GM18505 (cell line): ENCODE results near the gene ZSCAN4.

Source experiments
- ATAC-seq: cut with Tn5 transposase; IDR thresholded peaks from one replicate; pipeline ENCODE4 v1.9.1; 2021; ENCODE audit not compliant: unreplicated experiment
- POLR2A ChIP-seq: IDR thresholded peaks from 4 replicates; pipeline ENCODE4 v1.6.1; 2011; ENCODE audit warnings: borderline replicate concordance; ENCODE audit not compliant: insufficient read depth, insufficient read length; ENCODE audit errors: extremely low read depth

ZSCAN4 gene

GRCh38 chr19:57668635-57669034 is at the start of gene ZSCAN4:
TSS of gene ZSCAN4 (plus strand) at chr19:57668935. CDS start at chr19:57676146, 7,211 bp downstream.
- no peak for TF ChIP-seq POLR2A
- no peak for ATAC-seq

- ATAC-seq = no peak
- TF ChIP-seq POLR2A = no peak
Measured at GRCh38 chr19:57620673-57621348, 47.9 kb upstream of the ZSCAN4 start.

GRCh38 chr19:57623091-57623490 is 45.6 kb upstream of the ZSCAN4 start:
- no peak for ATAC-seq
- no peak for TF ChIP-seq POLR2A

- peak; percentile 93 for ATAC-seq
- TF ChIP-seq POLR2A = peak; percentile 74
Measured at GRCh38 chr19:57632987-57633831, 35.5 kb upstream of the ZSCAN4 start, which contains the start of gene ZNF211. TSS of gene ZNF211 (plus strand) at chr19:57633168. CDS start at chr19:57633347, 179 bp downstream.

- no peak for TF ChIP-seq POLR2A
- no peak for ATAC-seq
Measured at GRCh38 chr19:57633832-57634131, 35.0 kb upstream of the ZSCAN4 start.

- no peak for TF ChIP-seq POLR2A
- ATAC-seq = no peak
Measured at GRCh38 chr19:57637379-57637778, 31.4 kb upstream of the ZSCAN4 start.

- no peak for TF ChIP-seq POLR2A
- ATAC-seq = no peak
Measured at GRCh38 chr19:57641715-57642234, 27.0 kb upstream of the ZSCAN4 start.

GRCh38 chr19:57642396-57643046 is 26.2 kb upstream of the ZSCAN4 start:
- no peak for TF ChIP-seq POLR2A
- no peak for ATAC-seq

GRCh38 chr19:57643734-57644133 is 25.0 kb upstream of the ZSCAN4 start:
- ATAC-seq = no peak
- TF ChIP-seq POLR2A = no peak

GRCh38 chr19:57648331-57649003 is 20.3 kb upstream of the ZSCAN4 start:
- TF ChIP-seq POLR2A = no peak
- ATAC-seq = no peak

GRCh38 chr19:57651654-57651996 is 17.1 kb upstream of the ZSCAN4 start:
- no peak for TF ChIP-seq POLR2A
- ATAC-seq = no peak

- no peak for ATAC-seq
- TF ChIP-seq POLR2A = no peak
Measured at GRCh38 chr19:57653689-57654088, 15.0 kb upstream of the ZSCAN4 start.

GRCh38 chr19:57655443-57655842 is 13.3 kb upstream of the ZSCAN4 start:
- ATAC-seq = no peak
- TF ChIP-seq POLR2A = no peak
